Neural crest cell (in vitro differentiated cells): ENCODE data around the gene FBLN2. TPM values are rescaled to one million over a fixed set of nuclear protein-coding genes. Genes with fewer than 3 reads are reported as not detected.
A peak's percentile ranks its signal among the peaks of the same experiment; 100 is the strongest.

Source experiments
- DNase-seq: peaks from one replicate; pipeline ENCODE4 v3.0.0; 2021; ENCODE audit warnings: low read depth, mixed read lengths, low spot score
- H3K27ac Mint-ChIP-seq: one replicate; pipeline ENCODE4 v1.8.0; 2021; ENCODE audit warnings: mild to moderate bottlenecking, mixed read lengths; ENCODE audit not compliant: unreplicated experiment
- H3K27me3 Mint-ChIP-seq: 2 replicates; pipeline ENCODE4 v1.8.0; 2021; ENCODE audit warnings: low read depth, mild to moderate bottlenecking, mixed read lengths
- H3K36me3 Mint-ChIP-seq: 2 replicates; pipeline ENCODE4 v1.8.0; 2021; ENCODE audit warnings: low read depth, mild to moderate bottlenecking, mixed read lengths
- H3K4me1 Mint-ChIP-seq: 2 replicates; pipeline ENCODE4 v1.8.0; 2021; ENCODE audit warnings: mixed read lengths
- H3K4me3 Mint-ChIP-seq: one replicate; pipeline ENCODE4 v1.8.0; 2021; ENCODE audit warnings: mild to moderate bottlenecking, mixed read lengths
- H3K9me3 Mint-ChIP-seq: 2 replicates; pipeline ENCODE4 v1.8.0; 2021; ENCODE audit warnings: mixed read lengths
- total RNA-seq: library from RNA; stranded (reverse); gene quantifications from 2 replicates; pipeline ENCODE4 v1.2.1, GENCODE V29; 2021
- TF ChIP-seq, protein P1 (sequence below): fragments of 200-600 bp; sonication (generic); conservative IDR thresholded peaks from 2 replicates; pipeline ENCODE4 v1.5.0; 2021; ENCODE audit warnings: antibody characterized with exemption, mild to moderate bottlenecking

The FBLN2 gene
- total RNA-seq, 1 donor from 2014 or later, result 6.3 TPM

DNA sequence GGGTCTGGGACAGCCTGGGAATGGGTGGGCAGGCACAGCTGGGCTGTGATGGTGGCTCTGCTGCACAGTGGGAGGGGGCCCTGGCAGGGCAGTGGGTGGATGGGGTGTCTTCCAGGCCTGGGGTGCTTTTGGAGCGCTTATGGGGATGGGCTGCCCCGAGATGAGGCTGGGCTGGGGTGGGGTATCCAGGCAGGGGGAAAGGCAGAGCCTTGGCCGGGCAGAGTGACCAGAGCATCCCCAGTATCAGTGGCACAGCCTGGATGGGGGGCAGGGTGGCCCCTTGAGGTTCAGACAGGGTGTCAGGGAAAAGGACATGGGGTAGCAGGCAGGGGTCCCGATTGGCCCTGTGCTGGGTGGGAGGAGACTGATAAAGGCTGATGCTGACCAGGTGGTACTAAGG is 42.2 kb upstream of the FBLN2 start:
- H3K4me3 Mint-ChIP-seq, result no peak overlapping the region
- peaks cover 25% of the 10 kb centered on the region for H3K4me1 Mint-ChIP-seq
- no peak for DNase-seq
- H3K36me3 Mint-ChIP-seq, result no peaks in the 10 kb centered on the region
- no peaks in the 10 kb centered on the region for H3K9me3 Mint-ChIP-seq
- no peaks in the 10 kb centered on the region for H3K27me3 Mint-ChIP-seq
- TF ChIP-seq, protein P1, sequence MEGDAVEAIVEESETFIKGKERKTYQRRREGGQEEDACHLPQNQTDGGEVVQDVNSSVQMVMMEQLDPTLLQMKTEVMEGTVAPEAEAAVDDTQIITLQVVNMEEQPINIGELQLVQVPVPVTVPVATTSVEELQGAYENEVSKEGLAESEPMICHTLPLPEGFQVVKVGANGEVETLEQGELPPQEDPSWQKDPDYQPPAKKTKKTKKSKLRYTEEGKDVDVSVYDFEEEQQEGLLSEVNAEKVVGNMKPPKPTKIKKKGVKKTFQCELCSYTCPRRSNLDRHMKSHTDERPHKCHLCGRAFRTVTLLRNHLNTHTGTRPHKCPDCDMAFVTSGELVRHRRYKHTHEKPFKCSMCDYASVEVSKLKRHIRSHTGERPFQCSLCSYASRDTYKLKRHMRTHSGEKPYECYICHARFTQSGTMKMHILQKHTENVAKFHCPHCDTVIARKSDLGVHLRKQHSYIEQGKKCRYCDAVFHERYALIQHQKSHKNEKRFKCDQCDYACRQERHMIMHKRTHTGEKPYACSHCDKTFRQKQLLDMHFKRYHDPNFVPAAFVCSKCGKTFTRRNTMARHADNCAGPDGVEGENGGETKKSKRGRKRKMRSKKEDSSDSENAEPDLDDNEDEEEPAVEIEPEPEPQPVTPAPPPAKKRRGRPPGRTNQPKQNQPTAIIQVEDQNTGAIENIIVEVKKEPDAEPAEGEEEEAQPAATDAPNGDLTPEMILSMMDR, result no peak
- no peak overlapping the region for H3K27ac Mint-ChIP-seq

DNA sequence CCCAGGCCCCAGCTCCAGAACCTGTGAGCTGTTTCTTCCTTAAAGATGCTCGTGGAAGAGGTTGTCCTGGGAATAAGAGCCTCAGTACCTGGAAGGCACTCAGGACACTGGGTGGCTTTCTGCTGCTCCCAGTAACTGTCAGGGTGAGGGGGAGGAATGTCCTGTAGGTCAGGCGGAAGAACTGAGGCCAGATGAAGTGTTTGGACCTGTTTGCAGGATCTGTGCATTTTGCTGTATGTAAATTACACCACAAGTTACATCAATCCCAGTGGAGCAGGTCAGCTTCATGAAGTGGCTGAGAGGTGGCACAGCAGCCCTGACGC is 41.7 kb upstream of the FBLN2 start:
- H3K36me3 Mint-ChIP-seq, result no peaks in the 10 kb centered on the region
- H3K27me3 Mint-ChIP-seq, result no peaks in the 10 kb centered on the region
- H3K9me3 Mint-ChIP-seq, result no peaks in the 10 kb centered on the region
- TF ChIP-seq, protein P1, result no peak
- H3K27ac Mint-ChIP-seq, result peak overlapping the region; percentile 21
- no peak for DNase-seq
- peaks cover 25% of the 10 kb centered on the region for H3K4me1 Mint-ChIP-seq
- H3K4me3 Mint-ChIP-seq, result no peak overlapping the region

DNA sequence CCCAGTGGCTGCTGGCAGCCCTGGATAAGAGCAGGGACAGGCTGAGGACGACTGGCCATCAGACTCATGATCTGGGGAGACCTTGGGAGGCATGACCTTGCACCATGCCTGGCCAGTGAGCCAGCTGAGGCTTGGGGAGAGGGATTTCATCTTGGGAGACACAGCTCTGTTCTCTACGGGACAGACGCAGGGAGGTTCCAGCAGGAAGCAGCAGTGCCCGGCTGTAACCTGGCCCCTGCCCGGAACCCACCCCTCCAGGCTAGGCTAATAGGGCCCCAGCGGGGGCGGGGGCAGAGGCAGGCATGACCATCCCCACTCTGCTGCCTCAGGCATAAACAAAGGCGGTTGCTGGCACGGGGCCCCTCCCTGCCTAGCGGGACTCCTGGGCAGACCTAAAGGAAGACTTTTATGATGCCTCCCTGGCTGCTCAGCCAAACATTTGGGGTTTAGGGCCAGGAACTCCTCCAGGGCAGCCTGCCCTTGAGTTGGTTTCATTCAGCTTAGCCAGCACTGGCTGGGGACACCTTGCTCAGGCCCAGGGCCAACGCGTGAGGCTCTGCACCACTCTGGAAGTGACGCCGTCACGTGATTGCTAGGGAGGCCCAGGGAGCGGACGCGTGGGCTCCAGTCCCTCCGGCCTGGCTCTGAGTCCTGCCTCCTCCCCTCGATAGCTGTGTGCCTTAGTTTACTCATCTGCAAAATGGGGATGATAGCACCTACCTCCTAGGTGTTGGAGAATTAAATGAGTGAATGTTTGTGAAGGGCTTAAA is 41.2 kb upstream of the FBLN2 start:
- Mint-ChIP-seq H3K9me3 (no peaks in the 10 kb centered on the region), H3K4me3 (no peak overlapping the region), H3K36me3 (no peaks in the 10 kb centered on the region), H3K27me3 (no peaks in the 10 kb centered on the region), H3K27ac (no peak overlapping the region), H3K4me1 (peaks cover 25% of the 10 kb centered on the region)
- no peak for DNase-seq
- TF ChIP-seq, protein P1, result no peak

- Mint-ChIP-seq H3K9me3 (no peaks in the 10 kb centered on the region), H3K4me3 (no peak overlapping the region), H3K36me3 (no peaks in the 10 kb centered on the region), H3K4me1 (peaks cover 28% of the 10 kb centered on the region), H3K27me3 (no peaks in the 10 kb centered on the region), H3K27ac (no peak overlapping the region)
- DNase-seq, result no peak
- TF ChIP-seq, protein P1, result no peak
These were observed 40.4 kb upstream of the FBLN2 start for GRCh38 chr3:13508496-13508895.

DNA sequence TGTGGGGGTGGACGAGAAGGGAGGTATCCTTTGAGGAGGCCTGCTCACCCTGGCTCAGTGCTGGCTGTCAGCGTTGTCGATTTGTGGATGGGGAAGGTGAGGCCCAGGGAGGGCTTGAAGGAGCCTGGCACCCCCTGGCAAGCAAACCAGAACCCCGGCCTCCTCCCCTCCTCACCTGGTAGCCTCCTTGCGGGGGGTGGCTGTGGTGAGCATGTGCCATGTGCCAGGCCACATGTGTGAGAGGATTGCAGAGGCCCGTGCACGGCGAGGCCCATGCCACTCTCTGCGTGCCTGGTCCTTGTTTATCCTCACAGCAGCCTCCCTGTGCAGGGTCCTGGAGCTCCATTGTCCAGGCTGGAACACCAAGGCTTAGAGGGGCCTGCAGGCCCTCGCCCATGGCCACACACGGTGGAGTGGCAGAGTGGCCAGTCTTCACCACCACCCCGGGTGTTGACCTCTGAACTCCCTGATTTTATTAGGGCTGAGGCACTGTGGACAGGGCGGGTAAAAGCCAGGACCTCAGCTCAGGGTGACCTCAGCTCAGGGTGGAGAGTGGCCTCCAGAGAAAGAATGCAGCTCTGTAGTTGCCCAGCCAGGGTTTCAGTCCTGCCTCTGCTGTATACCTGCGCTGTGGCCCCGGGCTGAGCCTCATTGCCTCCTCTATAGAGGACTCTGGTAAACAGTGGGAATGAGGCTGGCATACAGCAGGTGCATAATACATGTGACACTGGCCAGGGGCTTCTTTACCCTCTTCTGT is 39.7 kb upstream of the FBLN2 start:
- Mint-ChIP-seq H3K27ac (no peak overlapping the region), H3K36me3 (no peaks in the 10 kb centered on the region), H3K4me1 (peaks cover 28% of the 10 kb centered on the region), H3K9me3 (no peaks in the 10 kb centered on the region), H3K4me3 (no peak overlapping the region), H3K27me3 (no peaks in the 10 kb centered on the region)
- TF ChIP-seq, protein P1, result no peak
- no peak for DNase-seq
